ENCODE measurements around the gene USH1C.

The USH1C gene

GRCh38 chr11:17547051-17547577 is 2.9 kb upstream of the USH1C start, which contains the start of gene OTOG:
Gene OTOG (plus strand): TSS chr11:17547259. CDS start chr11:17547373, 114 bp downstream.
- no peak for DNase-seq (ENCODE audit: low read depth)

- no peak for DNase-seq (ENCODE audit: low read depth)
These were observed 2.0 kb upstream of the USH1C start for GRCh38 chr11:17546240-17546639.

- no peak for DNase-seq (ENCODE audit: low read depth)
These were observed 539 bp downstream of the USH1C start for GRCh38 chr11:17543574-17544180.

GRCh38 chr11:17543041-17543440 is 1.2 kb downstream of the USH1C start:
- no peak for DNase-seq (ENCODE audit: low read depth)

- no peak for DNase-seq (ENCODE audit: low read depth)
These were observed 2.0 kb downstream of the USH1C start for GRCh38 chr11:17542249-17542648.

- no peak for DNase-seq (ENCODE audit: low read depth)
These were observed 2.8 kb downstream of the USH1C start for GRCh38 chr11:17541330-17541885.

GRCh38 chr11:17540807-17541206 is 3.4 kb downstream of the USH1C start:
- DNase-seq (ENCODE audit: low read depth): no peak

- DNase-seq (ENCODE audit: low read depth): no peak
These were observed 5.5 kb downstream of the USH1C start for GRCh38 chr11:17538731-17539130.

- no peak for DNase-seq (ENCODE audit: low read depth)
These were observed 6.2 kb downstream of the USH1C start for GRCh38 chr11:17538054-17538453.

- DNase-seq (ENCODE audit: low read depth): no peak
These were observed 7.0 kb downstream of the USH1C start for GRCh38 chr11:17537261-17537660.

GRCh38 chr11:17535488-17535887 is 8.7 kb downstream of the USH1C start:
- DNase-seq (ENCODE audit: low read depth): no peak

GRCh38 chr11:17533778-17534415 is 10.3 kb downstream of the USH1C start:
- no peak for DNase-seq (ENCODE audit: low read depth)

- no peak for DNase-seq (ENCODE audit: low read depth)
These were observed 10.9 kb downstream of the USH1C start for GRCh38 chr11:17533341-17533740.

- no peak for DNase-seq (ENCODE audit: low read depth)
These were observed 11.4 kb downstream of the USH1C start for GRCh38 chr11:17532784-17533183.

- DNase-seq (ENCODE audit: low read depth): peak; percentile 77
These were observed 12.5 kb downstream of the USH1C start for GRCh38 chr11:17531636-17532113.

- DNase-seq (ENCODE audit: low read depth): no peak
These were observed 13.1 kb downstream of the USH1C start for GRCh38 chr11:17531071-17531600.

- DNase-seq (ENCODE audit: low read depth): no peak
These were observed 14.4 kb downstream of the USH1C start for GRCh38 chr11:17529844-17530185.

- no peak for DNase-seq (ENCODE audit: low read depth)
These were observed 15.0 kb downstream of the USH1C start for GRCh38 chr11:17528906-17529843.

- DNase-seq (ENCODE audit: low read depth): peak; percentile 43
These were observed 16.0 kb downstream of the USH1C start for GRCh38 chr11:17528181-17528691.

GRCh38 chr11:17527628-17527995 is 16.6 kb downstream of the USH1C start:
- no peak for DNase-seq (ENCODE audit: low read depth)

- DNase-seq (ENCODE audit: low read depth): no peak
These were observed 17.1 kb downstream of the USH1C start for GRCh38 chr11:17526931-17527627.

Data from iris pigment epithelial cell (primary cell).